ACC112 (cell line): ENCODE measurements around the gene UBAP1L.

Source experiments
- H2AFZ ChIP-seq: fragments of 200-600 bp; sonication (generic); one replicate; pipeline ENCODE4 v1.6.0; 2017; ENCODE audit warnings: antibody characterized with exemption, low read length; ENCODE audit not compliant: unreplicated experiment
- H3K27ac ChIP-seq: fragments of 200-600 bp; sonication (generic); 2 replicates; pipeline ENCODE4 v1.5.1; 2014; ENCODE audit warnings: low read depth, mild to moderate bottlenecking, antibody characterized with exemption, low read length, moderate library complexity
- H3K27me3 ChIP-seq: fragments of 200-600 bp; sonication (generic); 2 replicates; pipeline ENCODE4 v1.6.1; 2014; ENCODE audit warnings: mild to moderate bottlenecking, antibody characterized with exemption, low read length, moderate library complexity, mixed read lengths; ENCODE audit not compliant: insufficient read depth
- H3K36me3 ChIP-seq: fragments of 200-600 bp; sonication (generic); 2 replicates; pipeline ENCODE4 v1.6.1; 2016; ENCODE audit warnings: mild to moderate bottlenecking, antibody characterized with exemption, low read length, moderate library complexity, mixed read lengths; ENCODE audit not compliant: insufficient read depth
- H3K4me1 ChIP-seq: fragments of 200-600 bp; sonication (generic); one replicate; pipeline ENCODE4 v1.6.1; 2016; ENCODE audit warnings: low read length, mixed read lengths; ENCODE audit not compliant: insufficient read depth, unreplicated experiment, control insufficient read depth
- H3K4me3 ChIP-seq: fragments of 200-600 bp; sonication (generic); 2 replicates; pipeline ENCODE4 v1.5.1; 2014; ENCODE audit warnings: mild to moderate bottlenecking, low read depth, low read length
- H3K79me2 ChIP-seq: fragments of 200-600 bp; sonication (generic); one replicate; pipeline ENCODE4 v1.6.0; 2016; ENCODE audit warnings: low read length; ENCODE audit not compliant: control insufficient read depth, unreplicated experiment, insufficient read depth

Gene UBAP1L

GRCh38 chr15:65056868-65057548 lies 58.0 kb downstream of the UBAP1L start:
- Histone ChIP-seq H3K4me3 (no peak overlapping the region), H3K79me2 (no peaks in the 10 kb centered on the region), H3K27ac (no peak overlapping the region), H3K27me3 (peaks cover 7% of the 10 kb centered on the region; the same call in 1 of the 2 replicates), H3K36me3 (no peaks in the 10 kb centered on the region), H2AFZ (no peak overlapping the region), H3K4me1 (peaks cover 17% of the 10 kb centered on the region)

- Histone ChIP-seq H3K36me3 (no peaks in the 10 kb centered on the region), H3K4me1 (peaks cover 17% of the 10 kb centered on the region), H2AFZ (no peak overlapping the region), H3K27ac (no peak overlapping the region), H3K79me2 (no peaks in the 10 kb centered on the region), H3K4me3 (no peak overlapping the region), H3K27me3 (peaks cover 7% of the 10 kb centered on the region; the same call in 1 of the 2 replicates)
These were observed 58.9 kb downstream of the UBAP1L start for GRCh38 chr15:65056106-65056505.

- Histone ChIP-seq H3K36me3 (no peaks in the 10 kb centered on the region), H3K4me1 (peaks cover 18% of the 10 kb centered on the region), H3K27ac (no peak overlapping the region), H3K27me3 (peaks cover 7% of the 10 kb centered on the region; the same call in 1 of the 2 replicates), H2AFZ (no peak overlapping the region), H3K79me2 (no peaks in the 10 kb centered on the region), H3K4me3 (no peak overlapping the region)
These were observed 59.7 kb downstream of the UBAP1L start for GRCh38 chr15:65055201-65055870.

- H3K27me3 ChIP-seq, result peaks cover under 1% of the 10 kb centered on the region; the same call in 1 of the 2 replicates
- no peak overlapping the region for H2AFZ ChIP-seq
- no peaks in the 10 kb centered on the region for H3K36me3 ChIP-seq
- H3K79me2 ChIP-seq, result no peaks in the 10 kb centered on the region
- H3K4me1 ChIP-seq, result peaks cover 24% of the 10 kb centered on the region
- no peak overlapping the region for H3K27ac ChIP-seq
- no peak overlapping the region for H3K4me3 ChIP-seq
These were observed 60.4 kb downstream of the UBAP1L start for GRCh38 chr15:65054333-65055200.

- H3K27me3 ChIP-seq, result no peaks in the 10 kb centered on the region
- H3K27ac ChIP-seq, result no peak overlapping the region
- peaks cover 24% of the 10 kb centered on the region for H3K4me1 ChIP-seq
- no peaks in the 10 kb centered on the region for H3K36me3 ChIP-seq
- no peak overlapping the region for H2AFZ ChIP-seq
- H3K79me2 ChIP-seq, result no peaks in the 10 kb centered on the region
- H3K4me3 ChIP-seq, result no peak overlapping the region
These were observed 62.0 kb downstream of the UBAP1L start for GRCh38 chr15:65052956-65053355.

- H3K36me3 ChIP-seq, result no peaks in the 10 kb centered on the region
- peaks cover 17% of the 10 kb centered on the region for H3K4me1 ChIP-seq
- H2AFZ ChIP-seq, result no peak overlapping the region
- no peaks in the 10 kb centered on the region for H3K79me2 ChIP-seq
- no peak overlapping the region for H3K4me3 ChIP-seq
- H3K27me3 ChIP-seq, result no peaks in the 10 kb centered on the region
- H3K27ac ChIP-seq, result no peak overlapping the region
These were observed 63.7 kb downstream of the UBAP1L start for GRCh38 chr15:65051266-65051665.

GRCh38 chr15:65050270-65050669 lies 64.7 kb downstream of the UBAP1L start:
- Histone ChIP-seq H3K27me3 (no peaks in the 10 kb centered on the region), H3K4me1 (peaks cover 12% of the 10 kb centered on the region), H3K4me3 (no peak overlapping the region), H3K79me2 (no peaks in the 10 kb centered on the region), H3K27ac (no peak overlapping the region), H2AFZ (no peak overlapping the region), H3K36me3 (no peaks in the 10 kb centered on the region)

- Histone ChIP-seq H3K4me1 (peaks cover 15% of the 10 kb centered on the region), H3K27me3 (no peaks in the 10 kb centered on the region), H3K79me2 (no peaks in the 10 kb centered on the region), H3K4me3 (peak overlapping the region; percentile 55), H3K27ac (no peak overlapping the region), H2AFZ (no peak overlapping the region), H3K36me3 (no peaks in the 10 kb centered on the region)
These were observed 65.6 kb downstream of the UBAP1L start for GRCh38 chr15:65049418-65049840.

- Histone ChIP-seq H3K36me3 (no peaks in the 10 kb centered on the region), H3K4me3 (no peak overlapping the region), H3K4me1 (peaks cover 26% of the 10 kb centered on the region), H3K27ac (no peak overlapping the region), H3K27me3 (no peaks in the 10 kb centered on the region), H3K79me2 (no peaks in the 10 kb centered on the region), H2AFZ (no peak overlapping the region)
These were observed 66.8 kb downstream of the UBAP1L start for GRCh38 chr15:65048241-65048640.

- Histone ChIP-seq H3K4me3 (no peak within 1 kb of the TSS), H2AFZ (no peak within 1 kb of the TSS), H3K4me1 (peaks cover 29% of the 10 kb centered on the region), H3K27ac (no peak within 1 kb of the TSS), H3K27me3 (no peaks in the 10 kb centered on the region), H3K36me3 (no peaks in the 10 kb centered on the region), H3K79me2 (no peaks in the 10 kb centered on the region)
These were observed 70.1 kb downstream of the UBAP1L start, which contains the start of gene SLC51B for GRCh38 chr15:65044724-65045481. TSS of gene SLC51B (plus strand) at chr15:65045387. CDS start at chr15:65050005, 4,618 bp downstream.
